SK-N-SH (cell line): ENCODE data around the gene AMMECR1L.

Experiments used
- CHD2 ChIP-seq: fragments of 150-350 bp; IDR thresholded peaks from 2 replicates; pipeline ENCODE4 v1.6.1; 2018; ENCODE audit warnings: low read length; ENCODE audit not compliant: partially characterized antibody
- CTCF ChIP-seq: fragments of 200-600 bp; sonication (generic); IDR thresholded peaks from 2 replicates; pipeline ENCODE4 v1.6.1; 2017; ENCODE audit warnings: antibody characterized with exemption, mild to moderate bottlenecking, moderate library complexity
- EP300 ChIP-seq, 2 experiments: IDR thresholded peaks; 2 replicates each; pipeline versions ENCODE4 v1.4.0 to v1.6.1; 2012; ENCODE audit warnings: borderline replicate concordance in 1 of 2, low read depth in 1 of 2, low read length in 1 of 2
- EZH2phosphoT487 ChIP-seq: fragments of 200-600 bp; sonication (generic); IDR thresholded peaks from 2 replicates; pipeline ENCODE4 v1.6.1; 2017; ENCODE audit warnings: low read depth, mixed run types, mild to moderate bottlenecking, antibody characterized with exemption, moderate library complexity, borderline replicate concordance
- FOXJ3 ChIP-seq: sonication (generic); formaldehyde crosslinking; IDR thresholded peaks from 2 replicates; pipeline ENCODE4 v1.5.1; 2020; ENCODE audit warnings: mild to moderate bottlenecking, missing genetic modification reagents
- GATA2 ChIP-seq: sonication (generic); formaldehyde crosslinking; IDR thresholded peaks from 2 replicates; pipeline ENCODE4 v1.5.0; 2020; ENCODE audit warnings: mild to moderate bottlenecking, missing genetic modification reagents
- POLR2AphosphoS5 ChIP-seq: IDR thresholded peaks from 2 replicates; pipeline ENCODE4 v1.6.1; 2012; ENCODE audit warnings: low read depth, low read length
- TCF12 ChIP-seq: IDR thresholded peaks from 2 replicates; pipeline ENCODE4 v1.4.0; 2012
- ZBTB33 ChIP-seq: IDR thresholded peaks from 2 replicates; pipeline ENCODE4 v1.4.0; 2012; ENCODE audit warnings: low read depth, borderline replicate concordance

- TF ChIP-seq TCF12 (no peak), EP300 (IDR thresholded peaks at IDR 0.05; ENCODE audit: borderline replicate concordance in 1 of 2, low read depth in 1 of 2, low read length in 1 of 2) (no peak), CTCF (no peak), FOXJ3 (CRISPR knock-in tag) (no peak), GATA2 (CRISPR knock-in tag) (no peak), CHD2 (no peak), ZBTB33 (no peak), POLR2AphosphoS5 (no peak), EZH2phosphoT487 (no peak)
These were observed 15.7 kb upstream of the AMMECR1L start for GRCh38 chr2:127901339-127902056.
